H9 (cell line): ENCODE data around the gene DAB1. TPM values are rescaled to one million over a fixed set of nuclear protein-coding genes. Genes with fewer than 3 reads are reported as not detected.

Experiments
- DNase-seq: peaks from one replicate; pipeline ENCODE4 v3.0.0-alpha.2; 2017
- H2AFZ ChIP-seq: one replicate; pipeline ENCODE4 v1.6.1; 2013; ENCODE audit warnings: mild to moderate bottlenecking, low read length, control low read depth, moderate library complexity
- H2AK5ac ChIP-seq: 2 replicates; pipeline ENCODE4 v1.6.1; 2013; ENCODE audit warnings: low read length, control low read depth, mixed read lengths; ENCODE audit not compliant: insufficient read length
- H2BK120ac ChIP-seq: one replicate; pipeline ENCODE4 v1.6.1; 2013; ENCODE audit warnings: low read depth, mild to moderate bottlenecking, low read length, control low read depth, inconsistent platforms; ENCODE audit not compliant: poor library complexity, severe bottlenecking
- H2BK12ac ChIP-seq: 2 replicates; pipeline ENCODE4 v1.6.1; 2013; ENCODE audit warnings: low read length, control low read depth, mixed read lengths, low read depth; ENCODE audit not compliant: insufficient read length
- H2BK15ac ChIP-seq: 2 replicates; pipeline ENCODE4 v1.6.1; 2013; ENCODE audit warnings: low read depth, low read length, control low read depth
- H2BK20ac ChIP-seq: one replicate; pipeline ENCODE4 v1.6.1; 2013; ENCODE audit warnings: low read depth, mild to moderate bottlenecking, low read length, control low read depth, inconsistent platforms; ENCODE audit not compliant: poor library complexity, severe bottlenecking
- H2BK5ac ChIP-seq: 2 replicates; pipeline ENCODE4 v1.6.1; 2013; ENCODE audit warnings: low read length, control low read depth, mixed read lengths; ENCODE audit not compliant: insufficient read length
- H3K14ac ChIP-seq: 2 replicates; pipeline ENCODE4 v1.6.1; 2013; ENCODE audit warnings: low read length, control low read depth; ENCODE audit not compliant: insufficient read depth
- H3K18ac ChIP-seq: 2 replicates; pipeline ENCODE4 v1.6.1; 2013; ENCODE audit warnings: low read depth, mild to moderate bottlenecking, mixed read lengths, low read length, control low read depth; ENCODE audit not compliant: insufficient read length
- H3K23ac ChIP-seq: 2 replicates; pipeline ENCODE4 v1.6.1; 2013; ENCODE audit warnings: low read length, control low read depth, mixed read lengths, low read depth; ENCODE audit not compliant: insufficient read length
- H3K23me2 ChIP-seq: 2 replicates; pipeline ENCODE4 v1.6.1; 2013; ENCODE audit warnings: low read depth, mild to moderate bottlenecking, mixed read lengths, low read length, control low read depth; ENCODE audit not compliant: insufficient read length, poor library complexity, severe bottlenecking
- H3K27ac ChIP-seq: 2 replicates; pipeline ENCODE4 v1.5.1; 2013; ENCODE audit warnings: low read length, control low read depth, mixed read lengths, low read depth; ENCODE audit not compliant: insufficient read length
- H3K27me3 ChIP-seq: 2 replicates; pipeline ENCODE4 v1.6.1; 2013; ENCODE audit warnings: low read length, control low read depth, inconsistent platforms; ENCODE audit not compliant: insufficient read depth
- H3K4ac ChIP-seq: 2 replicates; pipeline ENCODE4 v1.6.1; 2013; ENCODE audit warnings: low read depth, mild to moderate bottlenecking, control low read depth, inconsistent platforms, low read length, moderate library complexity
- H3K4me1 ChIP-seq: 2 replicates; pipeline ENCODE4 v1.6.1; 2013; ENCODE audit warnings: low read length, control low read depth, inconsistent platforms; ENCODE audit not compliant: insufficient read depth
- H3K4me2 ChIP-seq: 2 replicates; pipeline ENCODE4 v1.6.1; 2013; ENCODE audit warnings: low read length, control low read depth, mixed read lengths; ENCODE audit not compliant: insufficient read length, insufficient read depth
- H3K56ac ChIP-seq: 2 replicates; pipeline ENCODE4 v1.6.1; 2013; ENCODE audit warnings: low read depth, mild to moderate bottlenecking, mixed read lengths, low read length, control low read depth; ENCODE audit not compliant: insufficient read length
- H3K79me1 ChIP-seq: 2 replicates; pipeline ENCODE4 v1.6.1; 2013; ENCODE audit warnings: low read depth, mild to moderate bottlenecking, moderate library complexity, low read length, control low read depth, inconsistent platforms; ENCODE audit not compliant: insufficient read depth, poor library complexity, severe bottlenecking
- H3K79me2 ChIP-seq: 2 replicates; pipeline ENCODE4 v1.6.1; 2013; ENCODE audit warnings: low read length, control low read depth, inconsistent platforms; ENCODE audit not compliant: insufficient read depth
- H3K9ac ChIP-seq: 2 replicates; pipeline ENCODE4 v1.6.1; 2013; ENCODE audit warnings: low read length, control low read depth, mixed read lengths; ENCODE audit not compliant: insufficient read length; ENCODE audit errors: extremely low read depth
- H3K9me3 ChIP-seq: one replicate; pipeline ENCODE4 v1.6.1; 2013; ENCODE audit warnings: low read depth, low read length, inconsistent platforms; ENCODE audit not compliant: control insufficient read depth
- H3T11ph ChIP-seq: one replicate; pipeline ENCODE4 v1.6.1; 2013; ENCODE audit warnings: mild to moderate bottlenecking, low read length, control low read depth, inconsistent platforms
- H4K20me1 ChIP-seq: one replicate; pipeline ENCODE4 v1.6.1; 2013; ENCODE audit not compliant: control insufficient read depth, insufficient read length, insufficient read depth
- H4K5ac ChIP-seq: 2 replicates; pipeline ENCODE4 v1.6.1; 2013; ENCODE audit warnings: low read depth, mild to moderate bottlenecking, mixed read lengths, low read length, control low read depth; ENCODE audit not compliant: insufficient read length
- H4K8ac ChIP-seq: replicated peaks from 2 replicates; pipeline ENCODE4 v1.6.1; 2013; ENCODE audit warnings: low read length, control low read depth, mixed read lengths, low read depth; ENCODE audit not compliant: insufficient read length
- H4K91ac ChIP-seq: 2 replicates; pipeline ENCODE4 v1.6.1; 2013; ENCODE audit warnings: low read depth, mild to moderate bottlenecking, moderate library complexity, mixed read lengths, low read length, control low read depth; ENCODE audit not compliant: insufficient read length
- H3K27ac Mint-ChIP-seq, 3 experiments: 2 replicates in 2 of 3; 3 replicates in 1 of 3; pipeline ENCODE4 v1.8.0; 2020 to 2021; ENCODE audit warnings: mixed read lengths in 3 of 3, mild to moderate bottlenecking in 1 of 3, moderate library complexity in 1 of 3
- H3K27me3 Mint-ChIP-seq: 2 replicates; pipeline ENCODE4 v1.8.0; 2021; ENCODE audit warnings: low read depth, mild to moderate bottlenecking, moderate library complexity, mixed read lengths
- H3K36me3 Mint-ChIP-seq, 3 experiments: 2 replicates in 2 of 3; 3 replicates in 1 of 3; pipeline ENCODE4 v1.8.0; 2020 to 2021; ENCODE audit warnings: low read depth in 3 of 3, mixed read lengths in 3 of 3; ENCODE audit not compliant: insufficient read depth in 1 of 3
- H3K4me1 Mint-ChIP-seq, 2 experiments: 2 replicates each; pipeline ENCODE4 v1.8.0; 2020; ENCODE audit warnings: mixed read lengths in 2 of 2
- H3K4me3 Mint-ChIP-seq, 2 experiments: 2 replicates in 1 of 2; 3 replicates in 1 of 2; pipeline ENCODE4 v1.8.0; 2020 to 2021; ENCODE audit warnings: mild to moderate bottlenecking in 2 of 2, mixed read lengths in 2 of 2, moderate library complexity in 1 of 2
- H3K9me3 Mint-ChIP-seq, 2 experiments: 2 replicates in 1 of 2; 3 replicates in 1 of 2; pipeline ENCODE4 v1.8.0; 2020; ENCODE audit warnings: mild to moderate bottlenecking in 2 of 2, mixed read lengths in 2 of 2, moderate library complexity in 1 of 2
- WGBS: extraction: QIAGEN DNeasy Blood & Tissue Kit; methylation state at CpG from one replicate; pipeline ENCODE4 v1.1.7; 2013; ENCODE audit warnings: missing lambda C conversion rate, low lambda C conversion rate, mixed read lengths; ENCODE audit not compliant: insufficient read length; ENCODE audit errors: extremely low coverage; 5-methylcytosine and 5-hydroxymethylcytosine counted together
- total RNA-seq: library from RNA; stranded (reverse); gene quantifications from 2 replicates; pipeline ENCODE4 v1.2.1, GENCODE V29; 2021
- TF ChIP-seq, protein P1 (sequence below): fragments of 200-600 bp; sonication (generic); conservative IDR thresholded peaks from 3 replicates; pipeline ENCODE4 v1.8.0; 2021; ENCODE audit warnings: antibody characterized with exemption, mild to moderate bottlenecking

The DAB1 gene
- total RNA-seq, 1 experiment from 2014 or later, result 9.3 TPM

DNA sequence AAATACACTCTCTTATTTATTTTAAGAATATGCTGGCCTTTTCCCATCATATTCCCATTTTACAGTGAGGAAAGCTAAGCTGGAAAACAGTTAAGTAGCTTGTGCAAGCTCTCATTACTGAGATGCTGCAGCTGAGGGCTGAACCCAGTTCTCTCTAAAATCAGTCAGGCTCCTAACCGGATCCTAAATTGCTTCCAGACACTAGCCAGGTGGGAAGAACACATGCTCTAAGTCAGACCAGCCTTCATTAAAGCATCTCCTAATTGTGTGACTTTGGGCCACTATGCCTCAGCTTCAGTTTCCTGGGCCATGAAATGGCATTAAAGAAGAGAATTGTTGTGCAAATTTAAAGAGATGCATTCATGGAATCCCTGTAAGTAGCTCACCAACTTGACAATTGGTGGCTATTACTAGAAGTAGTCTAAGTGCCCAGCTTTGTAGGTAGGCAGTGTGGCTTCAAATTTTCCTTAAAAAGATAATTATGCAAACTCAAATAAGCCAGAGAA lies 228.4 kb downstream of the DAB1 start:
- Histone ChIP-seq H2BK5ac (no peak overlapping the region), H4K5ac (no peak overlapping the region), H3K14ac (no peak overlapping the region), H3K23ac (no peak overlapping the region), H3K27me3 (peaks cover 5% of the 10 kb centered on the region; the same call in 1 of the 2 replicates), H3K79me2 (no peaks in the 10 kb centered on the region), H4K91ac (no peak overlapping the region), H3K4ac (no peak overlapping the region), H2BK12ac (no peak overlapping the region), H2AFZ (no peak overlapping the region), H3K4me2 (no peak overlapping the region), H2BK15ac (no peak overlapping the region), H3K23me2 (no peaks in the 10 kb centered on the region), H3K79me1 (no peaks in the 10 kb centered on the region), H3T11ph (no peak overlapping the region), H3K4me1 (peaks cover 8% of the 10 kb centered on the region; the same call in 1 of the 2 replicates), H3K56ac (no peak overlapping the region), H2AK5ac (no peak overlapping the region), H4K20me1 (no peaks in the 10 kb centered on the region), H3K9me3 (no peaks in the 10 kb centered on the region), H3K18ac (no peak overlapping the region), H2BK20ac (no peak overlapping the region), H4K8ac (no peak overlapping the region), H2BK120ac (no peak overlapping the region), H3K9ac (no peak overlapping the region), H3K27ac (no peak overlapping the region)
- no CpG with 5 or more reads among the region's 1 CpG for WGBS
- TF ChIP-seq, protein P1, sequence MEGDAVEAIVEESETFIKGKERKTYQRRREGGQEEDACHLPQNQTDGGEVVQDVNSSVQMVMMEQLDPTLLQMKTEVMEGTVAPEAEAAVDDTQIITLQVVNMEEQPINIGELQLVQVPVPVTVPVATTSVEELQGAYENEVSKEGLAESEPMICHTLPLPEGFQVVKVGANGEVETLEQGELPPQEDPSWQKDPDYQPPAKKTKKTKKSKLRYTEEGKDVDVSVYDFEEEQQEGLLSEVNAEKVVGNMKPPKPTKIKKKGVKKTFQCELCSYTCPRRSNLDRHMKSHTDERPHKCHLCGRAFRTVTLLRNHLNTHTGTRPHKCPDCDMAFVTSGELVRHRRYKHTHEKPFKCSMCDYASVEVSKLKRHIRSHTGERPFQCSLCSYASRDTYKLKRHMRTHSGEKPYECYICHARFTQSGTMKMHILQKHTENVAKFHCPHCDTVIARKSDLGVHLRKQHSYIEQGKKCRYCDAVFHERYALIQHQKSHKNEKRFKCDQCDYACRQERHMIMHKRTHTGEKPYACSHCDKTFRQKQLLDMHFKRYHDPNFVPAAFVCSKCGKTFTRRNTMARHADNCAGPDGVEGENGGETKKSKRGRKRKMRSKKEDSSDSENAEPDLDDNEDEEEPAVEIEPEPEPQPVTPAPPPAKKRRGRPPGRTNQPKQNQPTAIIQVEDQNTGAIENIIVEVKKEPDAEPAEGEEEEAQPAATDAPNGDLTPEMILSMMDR, result no peak
- DNase-seq, result no peak
- Mint-ChIP-seq H3K9me3 (no peaks in the 10 kb centered on the region), H3K27ac (no peak overlapping the region), H3K4me1 (peaks cover 27 to 28% of the 10 kb centered on the region in 2 experiments), H3K4me3 (no peak overlapping the region), H3K36me3 (no peaks in the 10 kb centered on the region), H3K27me3 (peaks cover 51% of the 10 kb centered on the region)
